Measurements from ENCODE around the gene LARP4B.

DNA sequence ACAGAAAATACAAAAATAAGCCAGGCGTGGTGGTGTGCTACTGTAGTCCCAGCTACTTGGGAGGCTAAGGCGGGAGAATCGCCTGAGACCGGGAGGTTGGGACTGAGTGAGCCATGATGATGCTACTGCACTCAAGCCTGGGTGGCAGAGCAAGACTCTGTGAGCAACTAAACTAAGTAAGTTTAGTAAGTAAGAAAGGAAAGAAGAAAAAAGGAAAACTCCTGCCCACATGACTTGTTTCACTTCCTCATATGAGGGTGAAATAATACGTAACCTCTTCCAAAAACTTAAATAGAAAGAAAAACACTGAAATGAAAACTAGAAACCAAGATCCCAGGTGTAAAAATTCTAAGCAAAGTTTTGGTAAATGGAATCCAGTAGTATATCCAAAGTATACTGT is 79.6 kb downstream of the LARP4B start:
- TF ChIP-seq EZH2 (IDR thresholded peaks at IDR 0.05) (no peak), POLR2AphosphoS5 (IDR thresholded peaks at IDR 0.05; ENCODE audit: borderline replicate concordance, low read depth, low read length) (no peak), FOXP2 (optimal IDR thresholded peaks at IDR 0.05; ENCODE audit: control extremely low read depth, extremely low read length, insufficient read depth) (no peak)
